Bone marrow (tissue), 2 donors: Measurements from ENCODE around the gene KRT74.

Experiments used
- DNase-seq, 2 donors: peaks; one replicate each; lab custom pipeline; 2025; lab: John Stamatoyannopoulos, UW

The KRT74 gene

GRCh38 chr12:52573306-52573705 is 337 bp downstream of the KRT74 start:
- no peak for DNase-seq

- no peak for DNase-seq
Measured at GRCh38 chr12:52570511-52570910, 3.1 kb downstream of the KRT74 start.

GRCh38 chr12:52568111-52568510 is 5.5 kb downstream of the KRT74 start:
- no peak for DNase-seq

GRCh38 chr12:52566847-52567291 is 6.8 kb downstream of the KRT74 start:
- DNase-seq, result no peak

- DNase-seq, result no peak
Measured at GRCh38 chr12:52564582-52564981, 9.1 kb downstream of the KRT74 start.

GRCh38 chr12:52561880-52562449 is 11.7 kb downstream of the KRT74 start:
- DNase-seq, result no peak

GRCh38 chr12:52559979-52560378 is 13.7 kb downstream of the KRT74 start:
- no peak for DNase-seq

GRCh38 chr12:52558781-52559445 is 14.7 kb downstream of the KRT74 start:
- DNase-seq, result no peak

- DNase-seq, result no peak
Measured at GRCh38 chr12:52557476-52557875, 16.2 kb downstream of the KRT74 start.

GRCh38 chr12:52555577-52555976 is 18.1 kb downstream of the KRT74 start:
- DNase-seq, result no peak

GRCh38 chr12:52552681-52553195 is 20.9 kb downstream of the KRT74 start, which contains the start of gene KRT71:
TSS of gene KRT71 (minus strand) at chr12:52553145. CDS start at chr12:52553077, 68 bp downstream.
- no peak for DNase-seq

GRCh38 chr12:52552055-52552454 is 21.6 kb downstream of the KRT74 start:
- no peak for DNase-seq

GRCh38 chr12:52551216-52551865 is 22.3 kb downstream of the KRT74 start:
- DNase-seq, result no peak

- no peak for DNase-seq
Measured at GRCh38 chr12:52546126-52546525, 27.5 kb downstream of the KRT74 start.

GRCh38 chr12:52543985-52544883 is 29.4 kb downstream of the KRT74 start:
- DNase-seq, result no peak

GRCh38 chr12:52542785-52543318 is 30.8 kb downstream of the KRT74 start:
- no peak for DNase-seq

- no peak for DNase-seq
Measured at GRCh38 chr12:52542157-52542556, 31.5 kb downstream of the KRT74 start.

- no peak for DNase-seq
Measured at GRCh38 chr12:52541709-52542108, 31.9 kb downstream of the KRT74 start.

GRCh38 chr12:52540531-52540930 is 33.1 kb downstream of the KRT74 start:
- DNase-seq, result no peak

GRCh38 chr12:52539821-52540173 is 33.8 kb downstream of the KRT74 start:
- no peak for DNase-seq

- DNase-seq, result no peak
Measured at GRCh38 chr12:52539083-52539820, 34.4 kb downstream of the KRT74 start.
